CD14-positive monocyte (primary cell): ENCODE results near the gene EPB41. TPM values are rescaled to one million over a fixed set of nuclear protein-coding genes. Genes with fewer than 3 reads are reported as not detected.

ENCODE experiments used
- DNase-seq, 3 donors: peaks; one replicate each; pipeline ENCODE4 v3.0.0-alpha.2; 2011 to 2022
- H2AFZ ChIP-seq: 2 replicates; pipeline ENCODE4 v1.6.0; 2012; ENCODE audit warnings: mild to moderate bottlenecking, low read depth, low read length, inconsistent platforms; ENCODE audit not compliant: insufficient read depth, poor library complexity, severe bottlenecking
- H3K27ac ChIP-seq, 2 donors: 1 replicate in 1 of 2; 2 replicates in 1 of 2; pipeline ENCODE4 v1.5.1; 2012 to 2013; ENCODE audit warnings: low read length in 2 of 2, control low read depth in 1 of 2, inconsistent platforms in 1 of 2, low read depth in 1 of 2, mild to moderate bottlenecking in 1 of 2
- H3K27me3 ChIP-seq, 2 donors: one replicate each; pipeline versions ENCODE4 v1.6.0 to v1.6.1; 2011 to 2013; ENCODE audit warnings: low read length in 2 of 2; ENCODE audit not compliant: control insufficient read depth in 2 of 2, insufficient read depth in 2 of 2
- H3K36me3 ChIP-seq, 2 donors: replicated peaks in 1 of 2; 1 replicate in 1 of 2; 2 replicates in 1 of 2; pipeline versions ENCODE4 v1.5.1 to v1.6.1; 2012 to 2013; ENCODE audit warnings: low read length in 2 of 2, control low read depth in 1 of 2, inconsistent platforms in 1 of 2, mild to moderate bottlenecking in 1 of 2; ENCODE audit not compliant: insufficient read depth in 2 of 2, control insufficient read depth in 1 of 2
- H3K4me1 ChIP-seq, 2 donors: 1 replicate in 1 of 2; 2 replicates in 1 of 2; pipeline versions ENCODE4 v1.5.1 to v1.6.1; 2012 to 2013; ENCODE audit warnings: low read length in 2 of 2, control low read depth in 1 of 2, inconsistent platforms in 1 of 2, mild to moderate bottlenecking in 1 of 2, moderate library complexity in 1 of 2; ENCODE audit not compliant: insufficient read depth in 2 of 2, control insufficient read depth in 1 of 2
- H3K4me2 ChIP-seq: replicated peaks from 2 replicates; pipeline ENCODE3; 2012; ENCODE audit warnings: low read length, moderate library complexity, mild to moderate bottlenecking; ENCODE audit not compliant: poor library complexity, severe bottlenecking; ENCODE audit errors: extremely low read depth
- H3K4me3 ChIP-seq, 3 experiments: fragments of 200-600 bp in 1 of 3; sonication (generic) in 1 of 3; replicated peaks in 1 of 3; 1 replicate in 2 of 3; 2 replicates in 1 of 3; pipeline ENCODE4 v1.5.1; 2011 to 2013; ENCODE audit warnings: low read length in 3 of 3, mild to moderate bottlenecking in 3 of 3, control low read depth in 2 of 3, low read depth in 2 of 3, inconsistent platforms in 1 of 3, moderate library complexity in 1 of 3
- H3K79me2 ChIP-seq: 2 replicates; pipeline ENCODE4 v1.6.0; 2012; ENCODE audit warnings: mild to moderate bottlenecking, control low read depth, inconsistent platforms, low read length, moderate library complexity; ENCODE audit not compliant: insufficient read depth
- H3K9ac ChIP-seq: 2 replicates; pipeline ENCODE4 v1.6.0; 2017; ENCODE audit warnings: low read length, mild to moderate bottlenecking; ENCODE audit not compliant: insufficient read depth, poor library complexity, severe bottlenecking
- H3K9me3 ChIP-seq, 2 donors: replicated peaks in 1 of 2; 1 replicate in 1 of 2; 2 replicates in 1 of 2; pipeline versions ENCODE4 v1.5.1 to v1.6.1; 2012 to 2013; ENCODE audit warnings: low read length in 2 of 2, control low read depth in 1 of 2; ENCODE audit not compliant: control insufficient read depth in 1 of 2, insufficient read depth in 1 of 2
- H4K20me1 ChIP-seq: 2 replicates; pipeline ENCODE4 v1.6.0; 2012; ENCODE audit warnings: mild to moderate bottlenecking, low read length, control low read depth, moderate library complexity; ENCODE audit not compliant: insufficient read depth
- H3K27ac Mint-ChIP-seq, 7 donors: one replicate each; pipeline ENCODE4 v1.8.0; 2020; ENCODE audit warnings: mild to moderate bottlenecking in 7 of 7, mixed read lengths in 7 of 7, moderate library complexity in 6 of 7, inconsistent platforms in 2 of 7
- H3K27me3 Mint-ChIP-seq, 3 donors: one replicate each; pipeline ENCODE4 v1.8.0; 2021 to 2022; ENCODE audit warnings: low read depth in 3 of 3, mild to moderate bottlenecking in 3 of 3, mixed read lengths in 3 of 3, moderate library complexity in 3 of 3, inconsistent platforms in 1 of 3
- H3K36me3 Mint-ChIP-seq, 2 donors: one replicate each; pipeline ENCODE4 v1.8.0; 2020; ENCODE audit warnings: mixed read lengths in 2 of 2, inconsistent platforms in 1 of 2, mild to moderate bottlenecking in 1 of 2
- H3K4me1 Mint-ChIP-seq: one replicate; pipeline ENCODE4 v1.8.0; 2020; ENCODE audit warnings: mild to moderate bottlenecking, mixed read lengths
- H3K4me3 Mint-ChIP-seq, 2 donors: one replicate each; pipeline ENCODE4 v1.8.0; 2020; ENCODE audit warnings: mild to moderate bottlenecking in 2 of 2, mixed read lengths in 2 of 2, moderate library complexity in 1 of 2
- H3K9me3 Mint-ChIP-seq, 7 donors: one replicate each; pipeline ENCODE4 v1.8.0; 2020 to 2022; ENCODE audit warnings: mixed read lengths in 7 of 7, mild to moderate bottlenecking in 6 of 7, moderate library complexity in 6 of 7, inconsistent platforms in 2 of 7
- WGBS: methylation state at CpG from one replicate; pipeline ENCODE4 v1.1.5; 2013; ENCODE audit warnings: missing lambda C conversion rate; ENCODE audit not compliant: insufficient coverage; 5-methylcytosine and 5-hydroxymethylcytosine counted together
- intact Hi-C, 2 donors: fragments of 100-400 bp; cut with micrococcal nuclease; formaldehyde crosslinking; loops; one replicate each; pipeline versions ENCODE4 v1.15.0 to v1.15.1; 2023
- polyA plus RNA-seq, 3 donors: library from polyadenylated mRNA; depleted of rRNA in 1 of 3; unstranded in 2 of 3; stranded (reverse) in 1 of 3; fragments of 300-500 nt in 2 of 3; fragments of >200 nt in 1 of 3; fragmentation: Illumina TruSeq in 2 of 3; gene quantifications; 1 replicate in 2 of 3; 2 replicates in 1 of 3; pipeline ENCODE4 v1.2.3, GENCODE V29; 2012 to 2021
- TF ChIP-seq, protein P1 (sequence below): fragments of 200-600 bp; IDR thresholded peaks from one replicate; pipeline ENCODE4 v1.8.0; 2022; ENCODE audit warnings: antibody characterized with exemption, mild to moderate bottlenecking

EPB41 gene
- polyA plus RNA-seq, 3 donors = 11.3 to 19.4 (median 18.9) TPM

DNA sequence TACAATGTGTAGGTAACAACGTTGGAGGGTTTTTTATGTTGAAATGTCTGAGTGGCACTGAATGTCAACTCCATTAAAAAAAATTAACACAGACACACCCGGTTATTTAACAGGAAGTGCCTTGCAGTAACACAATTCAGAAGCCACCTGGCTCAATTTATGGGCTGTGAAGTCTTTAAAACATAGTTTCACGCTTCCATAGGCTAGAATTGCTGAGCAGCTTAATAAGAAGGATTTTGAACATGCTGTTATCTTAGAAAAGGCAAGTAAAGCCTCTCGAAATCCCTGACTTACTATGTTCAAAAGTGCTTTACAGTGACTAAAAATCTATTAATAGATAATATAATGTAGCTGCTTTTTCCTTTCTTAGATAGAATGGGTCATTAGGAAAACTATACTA, 247.7 kb downstream of the EPB41 start:
- H3K4me1 Mint-ChIP-seq = peaks cover 2% of the 10 kb centered on the region
- Histone ChIP-seq H3K9ac (no peak overlapping the region), H3K9me3 (no peaks in the 10 kb centered on the region), H3K4me1 (no peaks in the 10 kb centered on the region), H4K20me1 (peaks cover 100% of the 10 kb centered on the region), H3K36me3 (peaks cover 73 to 94% of the 10 kb centered on the region in 2 donors), H3K27me3 (no peaks in the 10 kb centered on the region), H2AFZ (no peak overlapping the region), H3K79me2 (peaks cover 72% of the 10 kb centered on the region), H3K4me2 (no peak overlapping the region), H3K27ac (peak overlapping the region in 1 of 2 donors; percentile 47), H3K4me3 (no peak overlapping the region)
- H3K36me3 Mint-ChIP-seq = peaks cover 61 to 74% of the 10 kb centered on the region in 2 donors
- peaks cover 0 to 2% (median 0%) of the 10 kb centered on the region in 3 donors for H3K27me3 Mint-ChIP-seq
- no peak overlapping the region for H3K27ac Mint-ChIP-seq
- no peak overlapping the region for H3K4me3 Mint-ChIP-seq
- DNase-seq = no peak
- no peaks in the 10 kb centered on the region for H3K9me3 Mint-ChIP-seq
- TF ChIP-seq, protein P1, sequence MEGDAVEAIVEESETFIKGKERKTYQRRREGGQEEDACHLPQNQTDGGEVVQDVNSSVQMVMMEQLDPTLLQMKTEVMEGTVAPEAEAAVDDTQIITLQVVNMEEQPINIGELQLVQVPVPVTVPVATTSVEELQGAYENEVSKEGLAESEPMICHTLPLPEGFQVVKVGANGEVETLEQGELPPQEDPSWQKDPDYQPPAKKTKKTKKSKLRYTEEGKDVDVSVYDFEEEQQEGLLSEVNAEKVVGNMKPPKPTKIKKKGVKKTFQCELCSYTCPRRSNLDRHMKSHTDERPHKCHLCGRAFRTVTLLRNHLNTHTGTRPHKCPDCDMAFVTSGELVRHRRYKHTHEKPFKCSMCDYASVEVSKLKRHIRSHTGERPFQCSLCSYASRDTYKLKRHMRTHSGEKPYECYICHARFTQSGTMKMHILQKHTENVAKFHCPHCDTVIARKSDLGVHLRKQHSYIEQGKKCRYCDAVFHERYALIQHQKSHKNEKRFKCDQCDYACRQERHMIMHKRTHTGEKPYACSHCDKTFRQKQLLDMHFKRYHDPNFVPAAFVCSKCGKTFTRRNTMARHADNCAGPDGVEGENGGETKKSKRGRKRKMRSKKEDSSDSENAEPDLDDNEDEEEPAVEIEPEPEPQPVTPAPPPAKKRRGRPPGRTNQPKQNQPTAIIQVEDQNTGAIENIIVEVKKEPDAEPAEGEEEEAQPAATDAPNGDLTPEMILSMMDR = no peak
- no CpG with 5 or more reads among the region's 4 CpGs for WGBS
- intact Hi-C loops = no loop called here

DNA sequence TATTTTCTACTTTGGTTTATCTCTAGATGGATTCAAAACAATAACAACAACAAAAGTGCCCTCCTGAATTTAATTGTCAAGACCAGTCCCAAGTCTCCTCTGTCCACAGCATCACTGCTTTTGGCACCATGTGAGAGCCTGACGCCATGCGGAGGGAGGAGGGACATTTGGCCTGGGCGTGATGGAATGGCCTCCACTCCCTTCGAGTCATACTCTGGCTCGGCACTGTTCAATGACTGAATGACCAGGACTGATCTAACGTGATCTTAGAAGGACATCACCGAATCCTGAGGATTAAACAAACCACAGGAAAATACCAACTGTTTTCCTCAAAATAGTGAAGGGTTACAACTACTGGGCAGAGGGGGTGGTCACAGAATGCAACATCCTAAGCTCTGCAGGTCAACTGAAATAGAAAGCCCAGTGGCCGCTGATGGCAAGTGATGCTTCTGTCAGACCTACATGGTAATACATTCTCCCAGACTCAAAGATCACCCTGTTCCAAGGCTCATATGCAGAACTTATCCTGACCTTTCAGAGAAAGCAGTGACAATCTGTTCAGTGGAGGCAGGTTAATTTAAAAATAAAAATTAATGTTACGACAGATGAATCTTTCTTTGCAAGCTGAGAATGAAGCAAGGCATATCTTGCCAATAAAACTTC, 248.2 kb downstream of the EPB41 start:
- Histone ChIP-seq H3K4me3 (no peak overlapping the region), H3K9ac (no peak overlapping the region), H3K27me3 (no peaks in the 10 kb centered on the region), H3K9me3 (no peaks in the 10 kb centered on the region), H3K79me2 (peaks cover 78% of the 10 kb centered on the region), H3K27ac (peak overlapping the region in 1 of 2 donors; percentile 47), H4K20me1 (peaks cover 100% of the 10 kb centered on the region), H2AFZ (no peak overlapping the region), H3K36me3 (peaks cover 69 to 94% of the 10 kb centered on the region in 2 donors), H3K4me1 (no peaks in the 10 kb centered on the region), H3K4me2 (no peak overlapping the region)
- intact Hi-C loops = no loop called here
- H3K4me1 Mint-ChIP-seq = peaks cover 2% of the 10 kb centered on the region
- H3K36me3 Mint-ChIP-seq = peaks cover 59 to 74% of the 10 kb centered on the region in 2 donors
- TF ChIP-seq, protein P1 = no peak
- DNase-seq = no peak
- peaks cover 0 to 2% (median 0%) of the 10 kb centered on the region in 3 donors for H3K27me3 Mint-ChIP-seq
- H3K9me3 Mint-ChIP-seq = no peaks in the 10 kb centered on the region
- H3K4me3 Mint-ChIP-seq = no peak overlapping the region
- 97% methylated on average over 7 of the region's 9 CpGs for WGBS
- H3K27ac Mint-ChIP-seq = no peak overlapping the region
